Hepatocyte (in vitro differentiated cells): ENCODE data around the gene CHAT. TPM values are rescaled to one million over a fixed set of nuclear protein-coding genes. Genes with fewer than 3 reads are reported as not detected.

Source experiments
- DNase-seq: peaks from one replicate; pipeline ENCODE4 v3.0.0-alpha.2; 2016; ENCODE audit warnings: low spot score
- H2AFZ ChIP-seq: fragments of 200-600 bp; sonication (generic); 2 replicates; pipeline ENCODE4 v1.6.0; 2016; ENCODE audit warnings: antibody characterized with exemption, mild to moderate bottlenecking
- H3K27ac ChIP-seq: fragments of 200-600 bp; sonication (generic); 2 replicates; pipeline ENCODE4 v1.5.1; 2016; ENCODE audit warnings: mild to moderate bottlenecking
- H3K27me3 ChIP-seq: fragments of 200-600 bp; sonication (generic); 2 replicates; pipeline ENCODE4 v1.6.1; 2016
- H3K36me3 ChIP-seq: fragments of 200-600 bp; sonication (generic); replicated peaks from 2 replicates; pipeline ENCODE4 v1.5.1; 2016; ENCODE audit warnings: low read depth; ENCODE audit not compliant: insufficient read depth
- H3K4me1 ChIP-seq: fragments of 200-600 bp; sonication (generic); 2 replicates; pipeline ENCODE4 v1.5.1; 2016; ENCODE audit warnings: mild to moderate bottlenecking, moderate library complexity; ENCODE audit not compliant: insufficient read depth
- H3K4me2 ChIP-seq: fragments of 200-600 bp; sonication (generic); 2 replicates; pipeline ENCODE4 v1.6.0; 2016
- H3K4me3 ChIP-seq: fragments of 200-600 bp; sonication (generic); 2 replicates; pipeline ENCODE4 v1.5.1; 2016; ENCODE audit warnings: mild to moderate bottlenecking
- H3K79me2 ChIP-seq: fragments of 200-600 bp; sonication (generic); 2 replicates; pipeline ENCODE4 v1.6.0; 2017; ENCODE audit warnings: mild to moderate bottlenecking
- H3K9me2 ChIP-seq: fragments of 200-600 bp; sonication (generic); replicated peaks from 2 replicates; pipeline ENCODE4 v1.6.0; 2017; ENCODE audit warnings: mild to moderate bottlenecking; ENCODE audit not compliant: insufficient read depth
- H3K9me3 ChIP-seq: fragments of 200-600 bp; sonication (generic); 2 replicates; pipeline ENCODE4 v1.5.1; 2016; ENCODE audit warnings: low read depth, mild to moderate bottlenecking
- H4K20me1 ChIP-seq: fragments of 200-600 bp; sonication (generic); 2 replicates; pipeline ENCODE4 v1.6.0; 2016; ENCODE audit warnings: mild to moderate bottlenecking; ENCODE audit not compliant: insufficient read depth, poor library complexity, severe bottlenecking
- CTCF ChIP-seq: fragments of 200-600 bp; sonication (generic); IDR thresholded peaks from 2 replicates; pipeline ENCODE4 v1.5.1; 2016; ENCODE audit warnings: antibody characterized with exemption, mild to moderate bottlenecking; ENCODE audit not compliant: poor library complexity
- EZH2 ChIP-seq: fragments of 200-600 bp; sonication (generic); IDR thresholded peaks from 2 replicates; pipeline ENCODE4 v1.6.1; 2016; ENCODE audit warnings: antibody characterized with exemption, mild to moderate bottlenecking, borderline replicate concordance
- EZH2phosphoT487 ChIP-seq: fragments of 200-600 bp; sonication (generic); IDR thresholded peaks from one replicate; pipeline ENCODE4 v1.6.1; 2018; ENCODE audit warnings: antibody characterized with exemption, mild to moderate bottlenecking, low read depth, moderate library complexity; ENCODE audit not compliant: unreplicated experiment, severe bottlenecking
- WGBS: methylation state at CpG from one replicate; pipeline ENCODE4 v1.1.6; 2016; ENCODE audit warnings: low lambda C conversion rate; ENCODE audit errors: missing lambda C conversion rate; 5-methylcytosine and 5-hydroxymethylcytosine counted together
- polyA plus RNA-seq: library from polyadenylated mRNA; unstranded; fragments of >200 nt; fragmentation: Nextera tagmentation; extraction: Ambion mirVana; gene quantifications from 2 replicates; pipeline ENCODE4 v1.2.1, GENCODE V29; 2016
- total RNA-seq: library from RNA; depleted of rRNA; stranded (reverse); fragments of >200 nt; gene quantifications from 2 replicates; pipeline ENCODE4 v1.2.3, GENCODE V29; 2014

CHAT gene
- total and polyA plus RNA-seq, 2 experiments from 2014 or later = 0.27 TPM; not detected in 1

GRCh38 chr10:49628599-49628998 lies 14.8 kb downstream of the CHAT start:
- no peak overlapping the region for H3K4me2 ChIP-seq
- H3K79me2 ChIP-seq = no peaks in the 10 kb centered on the region
- DNase-seq = no peak
- H4K20me1 ChIP-seq = no peaks in the 10 kb centered on the region
- no peaks in the 10 kb centered on the region for H3K4me1 ChIP-seq
- no peak overlapping the region for H3K27ac ChIP-seq
- WGBS = 95% methylated on average over 8 of the region's 8 CpGs
- H3K27me3 ChIP-seq = no peaks in the 10 kb centered on the region
- no peak overlapping the region for H2AFZ ChIP-seq
- TF ChIP-seq EZH2 (no peak), CTCF (no peak), EZH2phosphoT487 (no peak)
- H3K9me3 ChIP-seq = no peaks in the 10 kb centered on the region
- no peaks in the 10 kb centered on the region for H3K9me2 ChIP-seq
- H3K4me3 ChIP-seq = no peak overlapping the region
- no peaks in the 10 kb centered on the region for H3K36me3 ChIP-seq

- H3K27ac ChIP-seq = no peak overlapping the region
- no peaks in the 10 kb centered on the region for H3K9me2 ChIP-seq
- no peak overlapping the region for H3K4me3 ChIP-seq
- H3K79me2 ChIP-seq = no peaks in the 10 kb centered on the region
- H3K4me1 ChIP-seq = no peaks in the 10 kb centered on the region
- WGBS = 84% methylated on average over 9 of the region's 9 CpGs
- H3K36me3 ChIP-seq = no peaks in the 10 kb centered on the region
- H3K27me3 ChIP-seq = no peaks in the 10 kb centered on the region
- no peaks in the 10 kb centered on the region for H4K20me1 ChIP-seq
- DNase-seq = no peak
- no peak overlapping the region for H2AFZ ChIP-seq
- TF ChIP-seq EZH2 = no peak
- TF ChIP-seq CTCF = no peak
- TF ChIP-seq EZH2phosphoT487 = no peak
- H3K9me3 ChIP-seq = no peaks in the 10 kb centered on the region
- no peak overlapping the region for H3K4me2 ChIP-seq
Observed at GRCh38 chr10:49629431-49629881, 15.6 kb downstream of the CHAT start.

- Histone ChIP-seq H3K4me3 (no peak overlapping the region), H3K9me2 (no peaks in the 10 kb centered on the region), H3K27me3 (peaks cover 9% of the 10 kb centered on the region), H3K4me1 (no peaks in the 10 kb centered on the region), H4K20me1 (no peaks in the 10 kb centered on the region), H2AFZ (no peak overlapping the region), H3K4me2 (no peak overlapping the region), H3K79me2 (no peaks in the 10 kb centered on the region), H3K27ac (no peak overlapping the region), H3K9me3 (no peaks in the 10 kb centered on the region), H3K36me3 (no peaks in the 10 kb centered on the region)
- no peak for TF ChIP-seq CTCF
- TF ChIP-seq EZH2 = no peak
- no peak for TF ChIP-seq EZH2phosphoT487
- WGBS = 93% methylated on average over 6 of the region's 6 CpGs
- no peak for DNase-seq
Observed at GRCh38 chr10:49631975-49632374, 18.1 kb downstream of the CHAT start.
